ENCODE data around the gene F12. TPM values are rescaled to one million over a fixed set of nuclear protein-coding genes. Genes with fewer than 3 reads are reported as not detected.
A peak's percentile ranks its signal among the peaks of the same experiment; 100 is the strongest.

The F12 gene
- total and polyA plus RNA-seq, 2 of the 8 experiments (the other 6 are each of a cell fraction or from before 2014, with no cell fraction given), result 6.5 to 7.8 TPM

GRCh38 chr5:177403102-177403791, 6.1 kb downstream of the F12 start (continued):
- TF ChIP-seq KDM5A (IDR thresholded peaks at IDR 0.05; ENCODE audit: low read length) (no peak), CTCF (IDR thresholded peaks at IDR 0.05; ENCODE audit: control extremely low read depth in 1 of 3, insufficient read depth in 1 of 3, low read depth in 1 of 3, low read length in 3 of 3) (peak in 1 of 3 experiments; percentile 3; a peak in 1 of 4 replicates), POLR2AphosphoS5 (IDR thresholded peaks at IDR 0.05; ENCODE audit: low read depth, low read length) (no peak), MAX (IDR thresholded peaks at IDR 0.05) (peak; percentile 63), TCF12 (IDR thresholded peaks at IDR 0.05; ENCODE audit: low read depth, low read length) (no peak), RFX5 (IDR thresholded peaks at IDR 0.05; ENCODE audit: borderline replicate concordance, low read depth, low read length) (no peak), TAF7 (optimal IDR thresholded peaks at IDR 0.05; ENCODE audit: borderline replicate concordance, low read depth, low read length) (no peak), BCL11A (IDR thresholded peaks at IDR 0.05; ENCODE audit: low read depth in 2 of 2, low read length in 2 of 2) (no peak), NANOG (IDR thresholded peaks at IDR 0.05; ENCODE audit: insufficient read depth, low read depth, low read length, poor library complexity, severe bottlenecking) (no peak), MAFK (IDR thresholded peaks at IDR 0.05; ENCODE audit: low read depth, low read length) (no peak), TBP (IDR thresholded peaks at IDR 0.05; ENCODE audit: low read depth, low read length) (no peak), HDAC6 (IDR thresholded peaks at IDR 0.05; ENCODE audit: low read depth, low read length) (no peak)
